ENCODE results near the gene MAP3K10.

DNA sequence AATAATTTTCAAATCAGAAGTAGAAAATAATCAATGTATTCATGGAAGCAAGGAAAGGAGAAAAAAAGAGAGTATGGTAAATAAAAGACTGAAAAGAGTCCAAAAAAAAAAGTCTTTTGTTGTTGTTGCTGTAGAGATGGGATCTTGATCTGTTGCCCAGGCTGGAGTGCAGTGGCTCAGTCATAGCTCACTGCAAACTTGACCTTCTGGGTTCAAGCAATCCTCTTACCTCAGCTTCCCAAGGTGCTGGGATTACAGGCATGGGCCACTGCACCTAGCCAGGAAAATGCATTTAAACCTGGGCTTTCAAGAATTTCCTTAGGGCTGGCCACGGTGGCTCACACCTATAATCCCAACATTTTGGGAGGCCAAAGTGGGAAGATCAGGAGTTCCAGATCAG, 7.0 kb upstream of the MAP3K10 start:
- TF ChIP-seq POLR2A (IDR thresholded peaks at IDR 0.05), result no peak
- TF ChIP-seq, protein P1, sequence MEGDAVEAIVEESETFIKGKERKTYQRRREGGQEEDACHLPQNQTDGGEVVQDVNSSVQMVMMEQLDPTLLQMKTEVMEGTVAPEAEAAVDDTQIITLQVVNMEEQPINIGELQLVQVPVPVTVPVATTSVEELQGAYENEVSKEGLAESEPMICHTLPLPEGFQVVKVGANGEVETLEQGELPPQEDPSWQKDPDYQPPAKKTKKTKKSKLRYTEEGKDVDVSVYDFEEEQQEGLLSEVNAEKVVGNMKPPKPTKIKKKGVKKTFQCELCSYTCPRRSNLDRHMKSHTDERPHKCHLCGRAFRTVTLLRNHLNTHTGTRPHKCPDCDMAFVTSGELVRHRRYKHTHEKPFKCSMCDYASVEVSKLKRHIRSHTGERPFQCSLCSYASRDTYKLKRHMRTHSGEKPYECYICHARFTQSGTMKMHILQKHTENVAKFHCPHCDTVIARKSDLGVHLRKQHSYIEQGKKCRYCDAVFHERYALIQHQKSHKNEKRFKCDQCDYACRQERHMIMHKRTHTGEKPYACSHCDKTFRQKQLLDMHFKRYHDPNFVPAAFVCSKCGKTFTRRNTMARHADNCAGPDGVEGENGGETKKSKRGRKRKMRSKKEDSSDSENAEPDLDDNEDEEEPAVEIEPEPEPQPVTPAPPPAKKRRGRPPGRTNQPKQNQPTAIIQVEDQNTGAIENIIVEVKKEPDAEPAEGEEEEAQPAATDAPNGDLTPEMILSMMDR (IDR thresholded peaks at IDR 0.05), result no peak

Data from adrenal gland (tissue), 5 donors.